ENCODE measurements around the gene GFAP. TPM values are rescaled to one million over a fixed set of nuclear protein-coding genes. Genes with fewer than 3 reads are reported as not detected.

The GFAP gene
- total RNA-seq, 4 donors from 2014 or later, result 0.25 TPM; not detected in 3

DNA sequence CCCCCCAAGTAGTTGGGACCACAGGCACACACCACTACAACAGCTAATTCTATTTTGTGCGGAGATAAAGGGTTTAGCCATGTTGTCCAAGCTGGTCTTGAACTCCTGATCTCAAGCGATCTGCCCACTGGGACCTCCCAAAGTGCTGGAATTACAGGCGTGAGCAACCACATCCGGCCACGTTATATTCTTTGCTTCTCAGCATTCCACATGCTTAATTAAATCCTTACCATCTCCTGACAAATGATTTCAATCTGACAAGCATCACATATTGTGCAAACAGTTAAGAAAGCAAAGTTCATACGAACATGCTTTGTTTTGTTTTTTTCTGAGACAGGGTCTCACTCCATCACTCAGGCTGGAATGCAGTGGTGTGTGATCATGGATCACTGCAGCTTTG lies 49.4 kb downstream of the GFAP start:
- no peak for DNase-seq (ENCODE audit: low spot score in 2 of 2)
- no peak for TF ChIP-seq POLR2A (IDR thresholded peaks at IDR 0.05)
- no peak for TF ChIP-seq CTCF (IDR thresholded peaks at IDR 0.05)
- WGBS, 2 donors, result 78% methylated on average over 6 of the region's 6 CpGs
- no peak overlapping the region for H3K4me3 ChIP-seq (ENCODE audit: low read depth, poor library complexity, severe bottlenecking)
- intact Hi-C loops (cut with DNase I; ENCODE audit: low total_unique reads), result no loop called here

DNA sequence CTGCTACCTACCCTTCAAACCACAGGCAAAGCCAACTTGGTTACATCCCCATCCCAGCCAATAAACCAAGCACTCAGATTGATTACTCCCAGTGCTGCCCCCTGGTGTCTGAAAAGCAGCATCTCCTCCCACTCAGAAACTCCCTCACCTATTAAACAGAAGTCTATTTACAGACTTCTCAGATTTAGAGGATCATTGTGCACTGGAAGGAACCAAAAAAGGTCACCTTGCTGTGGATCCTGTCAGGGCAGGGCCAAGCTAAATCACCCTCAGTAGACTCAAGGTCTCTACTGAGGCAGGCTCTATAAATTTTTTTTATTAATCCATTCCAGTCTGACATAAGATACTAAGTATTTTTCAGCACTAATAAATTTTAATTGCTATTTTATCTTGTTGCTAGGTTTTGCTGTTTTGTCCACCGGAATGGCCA lies 50.1 kb downstream of the GFAP start:
- TF ChIP-seq CTCF (IDR thresholded peaks at IDR 0.05) (peak in 1 of 3 donors; percentile 58), POLR2A (IDR thresholded peaks at IDR 0.05) (no peak)
- intact Hi-C loops (cut with DNase I; ENCODE audit: low total_unique reads), result no loop called here
- no peak overlapping the region for H3K4me3 ChIP-seq (ENCODE audit: low read depth, poor library complexity, severe bottlenecking)
- DNase-seq (ENCODE audit: low spot score in 2 of 2), result peak; percentile 58 to 89
- WGBS, 2 donors, result 56 to 75% methylated on average over 1 of the region's 1 CpG

DNA sequence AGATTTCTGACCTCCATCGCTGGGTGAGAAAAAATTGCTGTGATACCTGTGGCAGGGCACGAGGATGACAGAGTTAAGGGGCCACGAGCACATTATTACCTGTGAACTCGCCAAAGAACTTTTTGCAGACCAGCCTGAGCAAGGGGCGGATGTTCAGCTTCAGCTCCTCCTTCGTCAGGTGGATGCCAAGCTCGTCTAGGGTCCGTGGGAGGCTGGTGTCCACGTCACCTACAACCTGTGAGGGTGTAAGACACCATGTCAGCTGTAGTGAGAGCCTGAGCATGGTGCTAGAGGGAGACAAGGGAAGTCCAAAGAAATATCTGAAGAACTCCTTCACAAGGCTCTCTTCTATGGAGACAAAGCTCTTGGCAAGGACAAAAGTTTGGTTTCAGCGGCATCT lies 50.5 kb downstream of the GFAP start:
- TF ChIP-seq CTCF (IDR thresholded peaks at IDR 0.05) (no peak), POLR2A (IDR thresholded peaks at IDR 0.05) (no peak)
- intact Hi-C loops (cut with DNase I; ENCODE audit: low total_unique reads), result no loop called here
- DNase-seq (ENCODE audit: low spot score in 2 of 2), result no peak
- WGBS, 2 donors, result 71 to 76% methylated on average over 10 of the region's 10 CpGs
- H3K4me3 ChIP-seq (ENCODE audit: low read depth, poor library complexity, severe bottlenecking), result no peak overlapping the region

- intact Hi-C loops (cut with DNase I; ENCODE audit: low total_unique reads), result loop anchor here (2.0 kb wide), 1 partner anchor 88 kb away; no protein-coding TSS in a partner anchor
- H3K4me3 ChIP-seq (ENCODE audit: low read depth, poor library complexity, severe bottlenecking), result no peak overlapping the region
- no peak for DNase-seq (ENCODE audit: low spot score in 2 of 2)
- TF ChIP-seq CTCF (IDR thresholded peaks at IDR 0.05), result no peak
- no peak for TF ChIP-seq POLR2A (IDR thresholded peaks at IDR 0.05)
- 91% methylated on average over 12 of the region's 12 CpGs for WGBS, 2 donors
These were observed 52.0 kb downstream of the GFAP start for GRCh38 chr17:44863061-44863918.

DNA sequence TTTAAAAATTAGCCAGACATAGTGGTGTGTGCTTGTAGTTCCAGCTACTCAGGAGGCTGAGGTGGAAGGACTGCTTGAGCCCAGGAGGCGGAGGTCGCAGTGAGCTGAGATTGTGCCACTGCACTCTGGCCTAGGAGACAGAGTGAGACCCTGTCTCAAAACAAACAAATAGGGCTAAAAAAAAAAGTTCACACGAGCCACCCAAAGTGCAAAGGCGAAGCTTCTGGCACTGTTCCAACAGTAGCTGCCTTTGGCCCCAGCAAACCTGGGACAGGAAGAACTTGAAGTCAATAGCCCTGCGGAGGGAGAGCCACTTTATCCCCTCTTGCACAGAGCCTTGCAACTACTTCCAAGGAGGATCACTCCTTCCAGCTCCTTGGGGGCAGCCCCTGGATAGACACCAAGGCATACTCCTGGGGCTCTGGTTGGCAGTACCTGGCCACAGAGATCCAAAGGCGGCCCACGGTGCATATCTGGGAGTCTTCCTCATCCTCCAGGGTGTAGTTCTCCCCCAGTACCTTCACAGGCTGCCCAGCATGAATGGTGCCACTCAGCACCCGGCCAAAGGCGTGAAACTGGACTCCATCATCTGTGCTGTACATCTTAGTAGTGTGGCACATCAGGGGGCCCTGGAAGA lies 52.9 kb downstream of the GFAP start:
- intact Hi-C loops (cut with DNase I; ENCODE audit: low total_unique reads), result loop anchor here (2.0 kb wide), 1 partner anchor 88 kb away; no protein-coding TSS in a partner anchor
- 87 to 92% methylated on average over 9 of the region's 9 CpGs for WGBS, 2 donors
- TF ChIP-seq CTCF (IDR thresholded peaks at IDR 0.05) (no peak), POLR2A (IDR thresholded peaks at IDR 0.05) (no peak)
- no peak overlapping the region for H3K4me3 ChIP-seq (ENCODE audit: low read depth, poor library complexity, severe bottlenecking)
- DNase-seq (ENCODE audit: low spot score in 2 of 2), result no peak
